GM19397 (cell line): ENCODE measurements around the gene NBEAL2.
"Not testable (repeated sequence)": the region's sequence is repeated elsewhere in the genome, so short reads cannot be mapped to it uniquely, and the experiment has no call there.

Source experiments
- ATAC-seq: cut with Tn5 transposase; IDR thresholded peaks from one replicate; pipeline ENCODE4 v1.9.1; 2021; ENCODE audit warnings: mild to moderate bottlenecking, moderate library complexity; ENCODE audit not compliant: unreplicated experiment

NBEAL2 gene

DNA sequence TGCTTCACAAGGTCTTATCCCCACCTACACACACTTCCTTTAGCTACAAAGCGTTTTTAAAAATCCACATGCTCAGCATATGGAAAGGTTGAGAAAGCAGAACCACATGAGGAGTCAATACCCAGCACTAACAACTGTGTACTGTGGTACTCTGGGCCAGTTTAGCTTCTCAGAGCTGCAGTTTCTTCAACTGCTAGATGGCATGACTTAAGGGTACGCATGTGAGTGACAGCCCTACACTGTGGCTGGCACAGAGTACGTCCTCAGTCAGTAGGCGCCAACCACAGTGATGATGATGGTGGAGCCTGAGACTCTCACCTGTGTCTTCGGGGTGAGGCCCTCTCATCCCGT is 20.3 kb upstream of the NBEAL2 start:
- no peak for ATAC-seq

DNA sequence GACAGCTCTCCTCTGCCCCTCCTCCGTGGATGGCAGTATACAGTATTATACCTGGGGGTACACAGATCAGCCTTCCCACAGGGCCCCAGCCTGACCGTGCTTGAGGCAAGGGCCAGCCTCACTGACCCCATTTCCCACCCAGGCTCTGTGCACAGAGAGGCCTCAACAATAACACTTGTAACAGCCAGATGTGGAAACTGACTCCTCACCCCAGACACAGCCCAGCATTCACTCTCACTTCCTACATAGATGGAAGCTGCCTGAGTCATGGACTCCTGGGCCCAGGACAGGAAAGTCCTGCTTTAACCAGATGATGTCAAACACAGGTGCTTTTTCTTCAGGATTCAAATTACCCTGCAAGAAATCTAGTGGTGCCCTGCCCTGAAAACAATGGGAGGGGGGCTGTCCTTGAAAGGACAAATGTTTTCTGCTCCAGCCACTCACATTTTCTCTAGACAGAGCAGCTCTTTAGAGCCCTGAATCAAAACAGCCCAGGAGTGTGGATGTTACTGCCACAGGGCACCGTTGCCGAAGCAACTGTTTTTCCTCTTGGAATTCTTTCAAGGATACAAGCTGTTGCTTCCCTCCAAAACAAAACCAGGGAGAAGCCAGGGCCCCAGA is 19.3 kb upstream of the NBEAL2 start:
- no peak for ATAC-seq

GRCh38 chr3:46960835-46961234 is 18.6 kb upstream of the NBEAL2 start:
- ATAC-seq = no peak

DNA sequence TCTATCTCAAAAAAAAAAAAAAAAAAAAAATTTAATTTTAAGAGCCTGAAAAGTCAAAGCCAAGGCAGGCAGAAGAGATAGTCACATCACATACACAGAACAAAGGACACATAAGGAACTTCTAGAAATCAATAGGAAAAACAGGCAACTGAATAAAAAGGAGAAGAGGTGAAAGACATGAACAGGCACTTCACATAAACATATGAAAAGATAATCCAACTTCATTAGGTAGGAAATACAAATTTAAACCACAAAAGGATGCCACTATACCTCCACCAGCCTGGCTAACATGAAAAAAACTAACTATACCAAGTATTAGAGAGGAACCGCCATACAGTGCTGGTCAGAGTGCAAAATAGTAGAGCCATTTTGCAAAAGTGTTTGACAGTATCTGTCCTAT is 17.0 kb upstream of the NBEAL2 start:
- ATAC-seq = no peak

DNA sequence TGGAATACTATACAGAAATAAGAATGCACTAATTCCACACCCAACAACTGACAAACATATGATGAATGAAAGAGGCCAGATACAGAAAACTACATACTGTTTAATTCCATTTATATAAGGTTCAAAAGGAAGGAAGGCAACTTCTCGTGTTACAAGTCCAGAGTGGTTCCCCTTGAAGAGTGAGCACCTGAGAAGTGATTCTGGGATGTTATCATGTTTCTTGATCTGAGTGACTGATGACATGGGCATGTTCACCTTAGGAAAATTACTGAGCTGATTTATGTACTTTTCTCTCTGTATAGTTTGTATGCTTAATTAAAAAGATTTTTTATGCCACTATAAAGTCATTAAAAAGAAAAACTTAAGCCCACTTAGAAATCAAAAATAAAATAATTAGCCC is 16.5 kb upstream of the NBEAL2 start:
- no peak for ATAC-seq

GRCh38 chr3:46964038-46964590 is 15.4 kb upstream of the NBEAL2 start:
- not testable (repeated sequence) for ATAC-seq

DNA sequence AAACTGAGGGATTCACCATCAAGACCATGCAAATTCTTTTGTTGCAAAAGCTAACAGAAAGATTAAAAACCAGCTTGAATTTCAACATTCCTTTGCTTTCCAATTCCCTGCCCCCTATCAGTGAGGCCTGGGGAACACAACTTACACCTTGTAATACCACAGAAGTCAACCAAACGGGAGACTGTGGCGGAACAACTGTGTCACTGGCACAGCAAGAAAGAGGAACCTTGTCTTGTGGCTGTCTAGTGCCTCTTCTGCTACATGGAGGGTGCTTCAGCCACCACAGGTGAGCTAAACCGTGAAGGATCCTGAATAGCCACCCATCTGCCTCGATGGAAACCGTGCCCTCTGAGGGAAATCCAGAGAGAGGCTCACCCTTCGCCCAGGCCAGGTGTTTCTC is 14.3 kb upstream of the NBEAL2 start:
- ATAC-seq = no peak

DNA sequence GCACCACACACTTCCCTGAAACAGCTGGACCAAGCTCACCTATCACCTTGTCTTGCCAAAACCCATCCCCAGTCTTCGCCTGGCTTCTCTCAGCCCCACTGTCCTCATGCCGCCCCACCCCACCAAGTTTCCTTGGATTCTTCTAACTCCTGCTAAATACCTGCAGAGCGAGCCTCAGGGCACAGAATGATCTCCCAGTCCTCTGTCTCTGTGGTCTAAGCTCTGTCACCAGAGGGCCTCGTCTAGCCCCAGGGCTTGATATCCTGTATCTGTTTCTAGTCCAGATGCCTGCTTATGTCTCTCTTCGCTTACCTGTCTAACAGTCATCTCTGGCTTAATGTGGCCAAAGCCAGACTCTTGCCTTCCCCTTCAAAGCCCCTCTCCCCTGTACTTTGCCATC is 12.7 kb upstream of the NBEAL2 start:
- ATAC-seq = no peak

DNA sequence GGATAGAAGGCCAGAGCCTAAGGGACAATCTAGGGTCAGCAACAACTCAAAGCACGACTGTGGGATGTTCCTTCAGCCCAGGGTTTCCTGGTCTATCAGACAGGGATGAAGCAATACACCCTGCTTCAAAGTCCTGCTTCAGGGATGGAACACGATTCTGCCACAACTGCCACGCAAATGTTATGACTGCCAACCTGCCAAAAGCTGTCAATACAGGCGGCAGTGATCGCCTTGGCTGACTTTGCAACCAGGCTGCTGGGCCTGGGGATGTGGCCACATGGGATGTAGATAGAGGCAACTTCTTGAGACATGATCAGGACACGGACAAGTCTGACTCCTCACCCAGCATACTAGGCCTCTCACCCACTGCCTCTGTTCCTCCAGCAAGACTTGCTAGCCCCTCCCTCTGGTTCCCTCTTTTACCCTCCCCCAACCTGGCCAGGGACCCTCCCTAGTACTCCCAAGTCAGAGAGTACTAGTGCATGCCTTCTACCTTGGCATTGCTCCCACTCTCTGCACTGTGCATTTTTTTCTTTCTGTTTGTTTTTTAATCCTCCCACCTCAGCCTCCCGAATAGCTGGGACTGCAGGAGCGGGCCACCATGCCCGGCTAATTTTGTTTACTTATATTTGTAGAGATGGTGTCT is 10.6 kb upstream of the NBEAL2 start:
- no peak for ATAC-seq

- no peak for ATAC-seq
Observed at GRCh38 chr3:46970391-46971091, 8.9 kb upstream of the NBEAL2 start.

- no peak for ATAC-seq
Observed at GRCh38 chr3:46971151-46971550, 8.3 kb upstream of the NBEAL2 start.

DNA sequence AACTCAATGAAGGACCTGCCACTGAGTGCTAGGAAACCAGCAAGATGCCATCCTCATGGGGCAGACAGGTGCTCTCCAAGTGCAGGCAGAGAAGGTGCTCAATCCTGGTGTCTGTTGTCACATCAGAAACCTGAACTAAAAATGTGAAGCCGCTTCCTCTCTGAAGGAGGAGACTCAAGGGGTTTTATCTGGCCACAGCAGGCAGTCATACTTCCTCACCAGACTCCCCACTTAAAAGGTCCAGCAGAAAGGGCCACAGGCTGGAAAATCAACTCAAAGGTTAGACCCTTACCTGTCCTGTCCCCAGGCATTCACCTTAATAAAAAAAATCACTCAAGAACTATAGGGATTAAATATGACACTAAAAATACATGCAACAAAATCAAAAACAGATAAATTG is 7.7 kb upstream of the NBEAL2 start:
- no peak for ATAC-seq

DNA sequence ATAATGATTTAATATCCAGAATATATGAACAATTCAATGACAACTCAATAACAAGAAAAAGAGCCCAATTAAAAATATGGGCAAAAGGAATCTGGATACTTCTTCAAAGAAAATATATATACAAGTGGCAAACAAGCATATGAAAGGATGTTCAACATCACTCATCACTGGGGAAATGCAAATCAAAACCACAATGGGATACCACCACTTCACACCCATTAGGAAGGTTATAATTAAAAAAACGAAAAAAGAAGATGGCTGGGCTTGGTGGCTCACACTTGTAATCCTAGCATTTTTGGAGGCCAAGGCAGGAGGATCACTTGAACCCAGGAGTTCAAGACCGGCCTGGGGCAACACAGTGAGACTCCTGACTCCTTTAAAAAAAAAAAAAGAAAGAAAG is 7.1 kb upstream of the NBEAL2 start:
- ATAC-seq = no peak

DNA sequence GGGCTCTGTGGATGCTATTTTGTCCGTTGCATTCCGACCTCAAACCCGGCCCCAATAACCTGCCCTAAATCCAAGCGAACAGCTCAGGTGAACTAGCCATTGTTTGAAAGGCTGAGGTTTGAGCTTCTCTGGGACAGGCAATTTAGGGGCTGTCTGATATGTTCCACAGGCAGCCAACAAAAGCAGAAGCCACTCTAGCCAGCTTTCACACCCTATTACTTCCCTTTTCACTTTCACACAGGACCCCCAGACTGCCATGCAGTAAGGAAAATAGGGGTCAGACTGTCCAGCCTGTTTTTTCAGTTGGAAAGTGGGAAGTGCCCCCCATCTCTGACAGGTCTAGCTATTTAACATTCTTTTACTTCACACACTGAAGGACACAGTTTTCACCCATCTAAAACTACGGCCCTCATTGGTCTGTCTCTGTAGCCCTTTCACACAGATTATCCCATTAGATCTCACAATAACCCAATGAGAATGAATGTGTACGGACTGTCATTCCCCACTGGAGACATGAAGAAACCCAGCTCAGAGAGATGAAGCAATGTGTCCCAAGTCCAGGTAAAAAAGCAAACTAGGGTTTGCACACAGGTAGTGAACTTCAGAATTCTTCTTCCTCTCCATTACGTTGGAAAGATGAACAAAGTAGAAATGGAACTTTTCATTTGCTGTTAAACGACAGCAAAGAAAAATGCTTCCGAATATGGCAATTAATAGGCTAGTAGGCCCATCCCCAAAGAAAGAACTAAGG is 4.9 kb upstream of the NBEAL2 start:
- ATAC-seq = no peak

- peak; percentile 54 for ATAC-seq
Observed at GRCh38 chr3:46976326-46977190, 2.9 kb upstream of the NBEAL2 start, which contains the start of gene CCDC12. CCDC12 (minus strand) TSS chr3:46976745; CDS start chr3:46976732, 13 bp downstream.

DNA sequence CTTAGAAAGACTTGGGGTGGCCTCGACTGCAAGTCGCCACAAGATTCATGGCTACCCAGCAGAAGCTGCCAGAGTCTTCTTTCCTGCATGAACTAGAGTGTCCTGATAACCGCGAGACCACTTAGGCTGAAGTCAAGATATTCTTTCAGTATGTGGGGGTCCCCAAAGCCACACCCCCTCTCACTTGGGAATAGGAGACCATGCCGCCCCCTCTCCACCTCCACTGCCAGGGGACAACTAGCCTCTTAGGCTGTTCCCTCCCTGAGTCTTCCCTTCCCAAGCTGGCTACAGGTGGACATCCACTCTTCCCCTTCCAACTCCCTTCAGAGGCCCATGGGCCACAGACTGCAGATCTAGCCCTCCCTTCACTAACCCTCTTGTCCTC is 1.7 kb upstream of the NBEAL2 start:
- no peak for ATAC-seq

- ATAC-seq = no peak
Observed at GRCh38 chr3:46978381-46978780, 1.1 kb upstream of the NBEAL2 start.

GRCh38 chr3:46979958-46980497 is 562 bp downstream of the NBEAL2 start:
- peak; percentile 11 for ATAC-seq

- ATAC-seq = no peak
Observed at GRCh38 chr3:46981932-46982471, 2.5 kb downstream of the NBEAL2 start.

DNA sequence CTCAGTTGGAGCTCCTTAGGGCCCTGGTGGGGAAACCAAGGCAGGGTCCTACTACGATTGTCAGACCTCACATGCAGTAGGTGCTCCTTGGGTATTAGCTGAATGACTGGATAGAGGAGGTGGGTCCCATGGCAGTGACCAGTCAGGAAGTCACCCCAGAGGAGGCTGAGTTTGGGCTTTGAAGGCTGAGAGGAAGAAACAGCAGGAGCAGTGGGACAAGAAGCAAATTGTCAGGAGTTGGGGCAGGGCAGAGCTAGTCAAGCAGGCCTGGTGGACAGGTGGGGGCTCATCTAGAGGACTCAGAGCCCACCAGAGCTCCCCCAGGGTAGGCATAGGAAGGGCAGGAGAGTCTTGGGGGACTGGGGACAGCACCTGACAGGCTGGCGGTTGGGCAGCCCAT is 3.1 kb downstream of the NBEAL2 start:
- ATAC-seq = no peak
